ENCODE measurements around the gene ZNF763.
A peak's percentile ranks its signal among the peaks of the same experiment; 100 is the strongest.
"Not testable (repeated sequence)": the region's sequence is repeated elsewhere in the genome, so short reads cannot be mapped to it uniquely, and the experiment has no call there.

Gene ZNF763

GRCh38 chr19:11949614-11950080, 15.2 kb upstream of the ZNF763 start:
- H3K27ac ChIP-seq (replicated peaks; ENCODE audit: low read length); H2BK5ac ChIP-seq (ENCODE audit: low read length); H3K4me3 ChIP-seq (ENCODE audit: low read length in 2 of 2); H3K18ac ChIP-seq (ENCODE audit: low read length); H2BK12ac ChIP-seq (ENCODE audit: low read length); H3K79me1 ChIP-seq (ENCODE audit: low read depth, low read length); H2BK120ac ChIP-seq (ENCODE audit: low read depth, low read length); H3K23ac ChIP-seq (ENCODE audit: low read depth, low read length, poor library complexity); H4K8ac ChIP-seq (ENCODE audit: low read depth, low read length); H3K4me1 ChIP-seq (ENCODE audit: control insufficient read depth in 2 of 2, insufficient read depth in 1 of 2, low read depth in 1 of 2, low read length in 2 of 2); H2AFZ ChIP-seq (ENCODE audit: low read length); H3K4me2 ChIP-seq (ENCODE audit: insufficient read depth, low read length, poor library complexity, severe bottlenecking); H3K4ac ChIP-seq (ENCODE audit: low read length); H2BK15ac ChIP-seq (ENCODE audit: low read length); H4K91ac ChIP-seq (ENCODE audit: low read depth, low read length, poor library complexity); H2AK5ac ChIP-seq (ENCODE audit: low read depth, low read length); H3K9ac ChIP-seq (ENCODE audit: low read depth, low read length, poor library complexity); DNase-seq (ENCODE audit: low spot score); H3K14ac ChIP-seq (ENCODE audit: low read length); H3K27me3 ChIP-seq (ENCODE audit: control insufficient read depth in 3 of 3, insufficient read depth in 3 of 3, low read depth in 1 of 3, low read length in 3 of 3): not testable (repeated sequence)
- no CpG with 5 or more reads among the region's 4 CpGs for WGBS, 2 donors (ENCODE audit: extremely low coverage in 2 of 2, insufficient read length in 2 of 2, insufficient replicate concordance in 1 of 2)
- Histone ChIP-seq H3K9me3 (replicated peaks in 1 of 2; ENCODE audit: control insufficient read depth in 2 of 2, insufficient read depth in 1 of 2, low read depth in 1 of 2, low read length in 2 of 2) (peaks cover 59 to 99% of the 10 kb centered on the region in 2 donors), H3K36me3 (replicated peaks in 1 of 2; ENCODE audit: control insufficient read depth in 2 of 2, insufficient read depth in 2 of 2, low read length in 2 of 2) (peaks cover 38 to 94% of the 10 kb centered on the region in 2 donors)

DNA sequence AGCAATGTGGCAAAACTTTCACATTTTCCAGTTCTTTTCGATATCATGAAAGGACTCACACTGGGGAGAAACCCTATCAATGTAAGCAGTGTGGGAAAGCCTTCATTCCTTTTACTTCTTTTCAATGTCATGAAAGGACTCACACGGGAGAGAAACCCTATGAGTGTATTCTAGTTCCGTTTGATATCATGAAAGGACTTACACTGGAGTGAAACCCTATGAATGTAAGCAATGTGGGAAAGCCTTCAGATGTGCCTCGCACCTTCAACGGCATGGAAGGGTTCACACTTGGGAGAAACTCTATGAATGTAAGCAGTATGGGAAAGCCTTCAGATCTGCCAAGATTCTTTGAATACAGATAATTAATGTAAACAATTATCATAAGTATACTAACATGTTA, 14.5 kb upstream of the ZNF763 start:
- H2BK120ac ChIP-seq (ENCODE audit: low read depth, low read length): no peak overlapping the region
- no peak overlapping the region for H3K4ac ChIP-seq (ENCODE audit: low read length)
- no peak overlapping the region for H4K91ac ChIP-seq (ENCODE audit: low read depth, low read length, poor library complexity)
- peaks cover 53 to 96% of the 10 kb centered on the region in 2 donors for H3K9me3 ChIP-seq (replicated peaks in 1 of 2; ENCODE audit: control insufficient read depth in 2 of 2, insufficient read depth in 1 of 2, low read depth in 1 of 2, low read length in 2 of 2)
- no peak for DNase-seq (ENCODE audit: low spot score)
- H4K8ac ChIP-seq (ENCODE audit: low read depth, low read length): no peak overlapping the region
- no peak overlapping the region for H3K14ac ChIP-seq (ENCODE audit: low read length)
- H3K27me3 ChIP-seq (ENCODE audit: control insufficient read depth in 3 of 3, insufficient read depth in 3 of 3, low read depth in 1 of 3, low read length in 3 of 3): no peaks in the 10 kb centered on the region
- no peak overlapping the region for H2BK15ac ChIP-seq (ENCODE audit: low read length)
- H3K36me3 ChIP-seq (replicated peaks in 1 of 2; ENCODE audit: control insufficient read depth in 2 of 2, insufficient read depth in 2 of 2, low read length in 2 of 2): peaks cover 34 to 88% of the 10 kb centered on the region in 2 donors
- no peak overlapping the region for H3K18ac ChIP-seq (ENCODE audit: low read length)
- no peak overlapping the region for H3K23ac ChIP-seq (ENCODE audit: low read depth, low read length, poor library complexity)
- no peak overlapping the region for H2BK12ac ChIP-seq (ENCODE audit: low read length)
- H2BK5ac ChIP-seq (ENCODE audit: low read length): no peak overlapping the region
- no peaks in the 10 kb centered on the region for H3K4me1 ChIP-seq (ENCODE audit: control insufficient read depth in 2 of 2, insufficient read depth in 1 of 2, low read depth in 1 of 2, low read length in 2 of 2)
- no peak overlapping the region for H2AK5ac ChIP-seq (ENCODE audit: low read depth, low read length)
- no peak overlapping the region for H3K4me3 ChIP-seq (ENCODE audit: low read length in 2 of 2)
- H3K79me1 ChIP-seq (ENCODE audit: low read depth, low read length): peaks cover 3% of the 10 kb centered on the region
- H3K27ac ChIP-seq (replicated peaks; ENCODE audit: low read length): no peak overlapping the region
- no CpG with 5 or more reads among the region's 5 CpGs for WGBS, 2 donors (ENCODE audit: extremely low coverage in 2 of 2, insufficient read length in 2 of 2, insufficient replicate concordance in 1 of 2)
- H3K4me2 ChIP-seq (ENCODE audit: insufficient read depth, low read length, poor library complexity, severe bottlenecking): no peak overlapping the region
- no peak overlapping the region for H3K9ac ChIP-seq (ENCODE audit: low read depth, low read length, poor library complexity)
- no peak overlapping the region for H2AFZ ChIP-seq (ENCODE audit: low read length)

DNA sequence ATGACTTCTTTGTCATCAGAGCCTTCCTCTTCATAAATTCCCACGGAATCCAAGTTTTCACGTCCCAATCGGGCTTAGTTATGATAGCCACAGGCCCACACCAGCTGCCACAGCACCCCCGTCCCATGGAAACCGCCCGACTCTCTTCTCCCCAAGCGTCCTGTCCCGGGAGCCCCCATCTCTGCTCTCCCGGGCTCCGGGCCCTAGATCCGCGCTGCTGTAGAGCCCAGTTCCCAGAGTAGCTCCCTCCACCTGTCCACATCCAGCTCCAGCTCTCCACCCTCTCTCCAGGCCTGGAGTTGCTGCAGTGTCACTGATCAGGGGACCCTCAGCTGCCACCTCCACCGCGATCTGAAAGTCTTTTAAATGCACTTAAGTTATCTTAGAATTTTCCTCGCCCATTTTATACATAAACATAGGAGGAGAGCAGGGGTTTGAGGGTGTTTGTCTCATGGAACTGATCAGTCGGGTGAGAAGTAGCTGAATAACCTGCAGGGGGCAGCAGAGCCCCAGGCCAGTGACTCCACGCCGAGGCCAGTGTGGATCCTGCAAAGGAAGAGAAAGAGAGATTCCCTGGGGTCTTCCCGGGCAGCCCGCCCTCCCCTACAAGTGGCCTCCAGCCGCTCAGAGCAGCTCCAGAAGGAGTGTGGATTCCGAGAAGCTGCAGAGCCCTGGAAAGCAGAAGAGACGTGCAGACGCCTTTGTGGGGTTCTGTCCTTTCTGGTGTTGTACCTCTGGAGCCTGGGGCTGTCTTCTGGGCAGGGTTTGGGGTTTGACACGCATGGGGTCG, 1.1 kb upstream of the ZNF763 start:
- no peaks in the 10 kb centered on the region for H3K27me3 ChIP-seq (ENCODE audit: control insufficient read depth in 3 of 3, insufficient read depth in 3 of 3, low read depth in 1 of 3, low read length in 3 of 3)
- H3K36me3 ChIP-seq (replicated peaks in 1 of 2; ENCODE audit: control insufficient read depth in 2 of 2, insufficient read depth in 2 of 2, low read length in 2 of 2): peaks cover 0 to 10% of the 10 kb centered on the region in 2 donors
- no peak overlapping the region for H3K4ac ChIP-seq (ENCODE audit: low read length)
- peak overlapping the region in 1 of 2 donors; percentile 95 for H3K4me3 ChIP-seq (ENCODE audit: low read length in 2 of 2)
- H3K4me1 ChIP-seq (ENCODE audit: control insufficient read depth in 2 of 2, insufficient read depth in 1 of 2, low read depth in 1 of 2, low read length in 2 of 2): peaks cover 2 to 4% of the 10 kb centered on the region in 2 donors
- H3K4me2 ChIP-seq (ENCODE audit: insufficient read depth, low read length, poor library complexity, severe bottlenecking): peak overlapping the region; percentile 31
- peak overlapping the region; percentile 50 for H3K27ac ChIP-seq (replicated peaks; ENCODE audit: low read length)
- H3K9me3 ChIP-seq (replicated peaks in 1 of 2; ENCODE audit: control insufficient read depth in 2 of 2, insufficient read depth in 1 of 2, low read depth in 1 of 2, low read length in 2 of 2): peaks cover 0 to 17% of the 10 kb centered on the region in 2 donors
- no peak overlapping the region for H3K23ac ChIP-seq (ENCODE audit: low read depth, low read length, poor library complexity)
- H2BK12ac ChIP-seq (ENCODE audit: low read length): no peak overlapping the region
- H2BK15ac ChIP-seq (ENCODE audit: low read length): no peak overlapping the region
- peak overlapping the region; percentile 86 for H2AFZ ChIP-seq (ENCODE audit: low read length)
- WGBS, 2 donors (ENCODE audit: extremely low coverage in 2 of 2, insufficient read length in 2 of 2, insufficient replicate concordance in 1 of 2): no CpG with 5 or more reads among the region's 26 CpGs
- peak overlapping the region; percentile 66 for H2BK5ac ChIP-seq (ENCODE audit: low read length)
- H3K79me1 ChIP-seq (ENCODE audit: low read depth, low read length): no peaks in the 10 kb centered on the region
- peak overlapping the region; percentile 64 for H3K18ac ChIP-seq (ENCODE audit: low read length)
- no peak overlapping the region for H2BK120ac ChIP-seq (ENCODE audit: low read depth, low read length)
- no peak overlapping the region for H3K14ac ChIP-seq (ENCODE audit: low read length)
- peak; percentile 77 for DNase-seq (ENCODE audit: low spot score)
- H4K91ac ChIP-seq (ENCODE audit: low read depth, low read length, poor library complexity): no peak overlapping the region
- H3K9ac ChIP-seq (ENCODE audit: low read depth, low read length, poor library complexity): no peak overlapping the region
- no peak overlapping the region for H4K8ac ChIP-seq (ENCODE audit: low read depth, low read length)
- H2AK5ac ChIP-seq (ENCODE audit: low read depth, low read length): peak overlapping the region; percentile 94

- peak overlapping the region; percentile 37 for H3K4me2 ChIP-seq (ENCODE audit: insufficient read depth, low read length, poor library complexity, severe bottlenecking)
- no peak overlapping the region for H2BK120ac ChIP-seq (ENCODE audit: low read depth, low read length)
- H4K8ac ChIP-seq (ENCODE audit: low read depth, low read length): no peak overlapping the region
- H3K18ac ChIP-seq (ENCODE audit: low read length): peak overlapping the region; percentile 38
- H3K4me3 ChIP-seq (ENCODE audit: low read length in 2 of 2): peak overlapping the region in 1 of 2 donors; percentile 95
- peaks cover 0 to 17% of the 10 kb centered on the region in 2 donors for H3K36me3 ChIP-seq (replicated peaks in 1 of 2; ENCODE audit: control insufficient read depth in 2 of 2, insufficient read depth in 2 of 2, low read length in 2 of 2)
- no peak overlapping the region for H3K9ac ChIP-seq (ENCODE audit: low read depth, low read length, poor library complexity)
- no peak overlapping the region for H2BK12ac ChIP-seq (ENCODE audit: low read length)
- peaks cover 2 to 4% of the 10 kb centered on the region in 2 donors for H3K4me1 ChIP-seq (ENCODE audit: control insufficient read depth in 2 of 2, insufficient read depth in 1 of 2, low read depth in 1 of 2, low read length in 2 of 2)
- no peaks in the 10 kb centered on the region for H3K79me1 ChIP-seq (ENCODE audit: low read depth, low read length)
- no peak overlapping the region for H2BK15ac ChIP-seq (ENCODE audit: low read length)
- no CpG with 5 or more reads among the region's 8 CpGs for WGBS, 2 donors (ENCODE audit: extremely low coverage in 2 of 2, insufficient read length in 2 of 2, insufficient replicate concordance in 1 of 2)
- H4K91ac ChIP-seq (ENCODE audit: low read depth, low read length, poor library complexity): no peak overlapping the region
- no peak overlapping the region for H3K4ac ChIP-seq (ENCODE audit: low read length)
- H3K9me3 ChIP-seq (replicated peaks in 1 of 2; ENCODE audit: control insufficient read depth in 2 of 2, insufficient read depth in 1 of 2, low read depth in 1 of 2, low read length in 2 of 2): peaks cover 0 to 25% of the 10 kb centered on the region in 2 donors
- no peak for DNase-seq (ENCODE audit: low spot score)
- H2AFZ ChIP-seq (ENCODE audit: low read length): peak overlapping the region; percentile 86
- H2AK5ac ChIP-seq (ENCODE audit: low read depth, low read length): no peak overlapping the region
- H3K23ac ChIP-seq (ENCODE audit: low read depth, low read length, poor library complexity): no peak overlapping the region
- no peak overlapping the region for H2BK5ac ChIP-seq (ENCODE audit: low read length)
- H3K14ac ChIP-seq (ENCODE audit: low read length): no peak overlapping the region
- H3K27me3 ChIP-seq (ENCODE audit: control insufficient read depth in 3 of 3, insufficient read depth in 3 of 3, low read depth in 1 of 3, low read length in 3 of 3): no peaks in the 10 kb centered on the region
- peak overlapping the region; percentile 50 for H3K27ac ChIP-seq (replicated peaks; ENCODE audit: low read length)
These were observed 363 bp upstream of the ZNF763 start for GRCh38 chr19:11964496-11964857.
